GOT3 (cell line): ENCODE data around the gene PFDN1.

Source experiments
- DNase-seq: peaks from one replicate; lab custom pipeline; 2025; ENCODE audit warnings: mixed read lengths; lab: John Stamatoyannopoulos, UW

PFDN1 gene

DNA sequence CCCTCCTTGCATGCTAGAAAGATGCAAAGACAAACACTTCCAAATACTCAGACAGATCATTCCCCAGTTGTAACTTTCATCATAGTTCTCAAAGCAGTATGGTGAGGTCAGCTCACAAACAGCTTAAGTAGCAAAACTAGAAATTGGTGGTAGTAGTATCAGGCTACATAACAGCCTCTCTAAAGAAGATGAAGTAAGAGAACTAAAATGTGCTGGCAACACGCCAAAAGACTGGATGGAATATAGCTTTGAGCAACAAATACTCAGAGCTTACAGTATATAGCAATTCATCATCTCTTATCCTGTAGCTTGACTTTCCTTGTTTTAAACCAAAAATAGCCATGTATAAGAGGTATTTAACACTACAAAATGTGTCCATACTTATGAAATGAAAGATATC is 7.5 kb downstream of the PFDN1 start:
- no peak for DNase-seq

DNA sequence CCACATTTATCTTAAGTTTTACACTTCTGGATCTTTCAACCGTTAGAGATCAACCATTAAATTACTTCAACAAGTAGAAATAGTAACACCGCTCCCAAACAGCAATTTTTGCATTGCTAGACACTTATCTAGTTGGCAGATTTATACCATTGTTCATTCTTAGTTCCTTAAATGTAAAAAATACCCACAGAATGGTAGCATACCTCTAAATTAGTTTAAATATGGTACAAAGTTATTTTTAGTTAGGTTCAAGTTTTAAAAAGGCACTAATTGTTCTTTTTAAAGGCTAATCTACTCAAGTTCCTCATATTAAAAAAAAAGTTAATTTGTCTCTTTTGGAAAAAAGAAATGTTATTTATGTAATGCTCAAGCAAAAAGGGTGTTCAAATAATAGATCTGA is 8.1 kb downstream of the PFDN1 start:
- no peak for DNase-seq

DNA sequence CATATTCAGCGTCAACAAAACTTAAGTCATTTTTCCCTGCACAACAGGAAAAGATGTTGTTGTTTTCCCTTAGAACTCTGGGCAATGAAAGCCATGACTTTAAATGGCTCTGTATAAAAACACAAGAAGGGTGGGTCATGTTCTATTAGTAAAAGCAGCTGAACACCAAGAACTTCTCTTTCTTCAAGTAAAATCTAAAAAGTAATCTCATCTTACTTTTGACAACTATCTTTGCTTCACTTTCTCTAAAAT is 9.1 kb downstream of the PFDN1 start:
- DNase-seq, result no peak

GRCh38 chr5:140293091-140293848 is 9.6 kb downstream of the PFDN1 start:
- no peak for DNase-seq

- no peak for DNase-seq
These were observed 10.5 kb downstream of the PFDN1 start for GRCh38 chr5:140292212-140293036.

DNA sequence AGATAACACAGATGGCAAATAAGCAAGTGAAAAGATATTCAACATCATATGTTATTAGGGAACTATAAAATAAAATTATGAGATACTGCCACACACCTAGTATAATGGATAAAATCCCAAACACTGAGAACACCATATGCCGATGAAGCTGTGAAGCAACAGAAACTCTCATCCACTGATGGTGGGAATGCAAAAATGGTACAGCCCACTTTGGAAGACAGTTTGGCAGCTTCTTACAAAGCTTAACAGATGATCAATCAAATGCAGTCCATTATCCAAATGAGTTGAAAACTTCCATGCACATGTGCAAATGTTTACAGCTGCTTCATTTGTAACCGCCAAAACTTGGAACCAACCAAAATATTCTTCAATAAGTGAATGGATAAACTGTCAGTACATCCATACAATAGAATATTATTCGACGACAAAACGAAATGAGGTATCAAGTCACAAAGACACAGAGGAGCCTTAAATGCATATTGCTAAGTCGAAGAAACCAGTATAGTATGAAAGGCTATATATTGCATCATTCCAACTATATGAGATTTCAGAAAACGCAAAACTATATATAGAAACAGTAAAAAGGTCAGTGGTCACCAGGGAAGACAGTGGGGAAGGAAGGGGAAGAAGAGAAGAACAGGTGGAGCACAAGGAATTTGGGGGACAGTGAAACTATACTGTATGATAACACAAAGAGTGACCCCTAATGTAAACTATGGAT is 14.9 kb downstream of the PFDN1 start:
- DNase-seq, result no peak

- DNase-seq, result no peak
These were observed 16.5 kb downstream of the PFDN1 start for GRCh38 chr5:140286424-140286823.

GRCh38 chr5:140284013-140284412 is 18.9 kb downstream of the PFDN1 start:
- DNase-seq, result no peak

DNA sequence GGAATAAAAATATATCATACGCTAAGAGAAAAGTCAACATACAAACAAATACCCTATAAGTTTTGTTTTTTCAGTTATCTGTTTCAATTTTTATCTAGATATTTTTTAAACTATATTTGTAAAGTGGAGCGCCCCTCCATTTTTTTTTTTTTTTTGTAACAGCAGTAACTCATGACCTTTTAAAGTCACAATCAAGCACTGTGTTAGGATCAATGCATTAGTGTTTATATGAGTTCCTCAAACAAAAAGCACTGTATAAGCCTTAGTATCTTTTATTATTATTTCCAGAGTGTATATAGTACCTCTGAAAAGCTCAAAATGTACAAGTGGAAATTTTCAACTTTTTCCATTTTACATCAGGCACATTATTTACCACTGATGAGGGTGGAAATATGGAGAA is 20.6 kb downstream of the PFDN1 start:
- no peak for DNase-seq

- no peak for DNase-seq
These were observed 27.1 kb downstream of the PFDN1 start for GRCh38 chr5:140275837-140276236.

GRCh38 chr5:140273401-140273877 is 29.5 kb downstream of the PFDN1 start:
- DNase-seq, result no peak

GRCh38 chr5:140270008-140270407 is 32.9 kb downstream of the PFDN1 start:
- no peak for DNase-seq

- no peak for DNase-seq
These were observed 35.3 kb downstream of the PFDN1 start for GRCh38 chr5:140267559-140268018.

- DNase-seq, result no peak
These were observed 35.7 kb downstream of the PFDN1 start for GRCh38 chr5:140267201-140267540.

DNA sequence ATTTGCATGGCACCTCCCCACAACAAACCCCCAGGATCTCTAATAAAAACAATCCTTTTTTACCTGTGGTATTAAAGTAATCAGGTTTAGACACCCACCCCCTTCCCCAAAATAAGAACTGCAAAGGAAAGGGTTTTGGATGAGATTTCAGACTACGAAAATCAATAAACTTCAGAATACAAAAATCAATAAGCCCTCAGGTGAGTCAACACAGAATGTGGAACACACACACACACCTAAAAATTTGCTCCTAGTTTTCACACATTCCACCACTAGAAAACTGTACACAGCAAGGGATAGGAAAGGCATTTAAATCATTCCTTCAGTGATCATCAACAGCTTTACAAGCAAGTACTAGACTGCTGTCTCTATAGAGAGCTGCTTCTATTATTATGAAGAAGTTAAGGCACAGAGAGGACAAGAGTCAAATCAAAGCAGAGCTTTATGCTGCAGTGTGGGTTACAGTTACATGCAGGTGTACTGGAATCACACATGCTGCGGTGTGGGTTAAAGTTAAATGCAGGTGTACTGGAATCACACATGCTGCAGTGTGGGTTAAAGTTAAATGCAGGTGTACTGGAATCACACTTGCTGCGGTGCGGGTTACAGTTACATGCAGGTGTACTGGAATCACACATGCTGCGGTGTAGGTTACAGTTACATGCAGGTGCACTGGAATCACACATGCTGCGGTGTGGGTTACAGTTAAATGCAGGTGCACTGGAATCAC is 36.3 kb downstream of the PFDN1 start:
- DNase-seq, result no peak

DNA sequence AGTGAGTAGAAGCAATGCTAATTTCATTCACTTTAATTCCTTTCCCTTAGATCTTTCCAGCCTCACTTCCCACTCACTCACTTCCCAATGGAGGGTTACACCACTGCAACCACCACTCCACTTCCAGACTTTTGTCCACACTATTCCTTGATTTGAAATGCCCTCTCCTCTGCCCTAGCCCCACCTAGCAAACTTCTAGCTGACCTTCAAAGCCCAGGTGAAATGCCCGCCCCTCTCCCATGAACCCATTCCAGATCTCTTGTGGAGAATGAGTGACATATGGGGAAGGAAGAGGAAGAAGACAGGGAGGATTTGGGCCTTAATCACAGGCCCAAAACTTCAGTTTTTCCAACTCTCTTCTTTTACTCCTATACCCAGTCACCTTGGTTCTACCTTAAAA is 37.1 kb downstream of the PFDN1 start:
- DNase-seq, result no peak

GRCh38 chr5:140262839-140263238 is 40.1 kb downstream of the PFDN1 start:
- no peak for DNase-seq

DNA sequence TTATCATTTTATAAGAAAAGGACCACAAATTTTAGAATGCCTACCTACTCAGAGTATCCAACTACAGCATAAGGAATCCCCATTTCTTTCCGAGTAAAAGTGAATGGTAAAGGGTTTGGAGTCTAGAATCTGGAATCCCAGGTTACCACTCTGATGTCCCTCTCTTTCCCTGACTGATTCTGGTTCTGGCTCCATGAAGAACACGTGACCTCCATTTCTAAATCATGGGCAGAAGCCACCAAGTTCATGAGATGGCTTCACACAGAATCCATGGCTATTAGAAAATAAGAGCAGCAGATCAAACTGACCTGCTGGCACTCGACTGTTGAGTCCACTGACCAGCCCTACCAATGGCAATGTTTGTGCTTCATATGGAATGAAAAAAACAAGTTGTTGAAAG is 40.7 kb downstream of the PFDN1 start:
- DNase-seq, result no peak

- peak; percentile 22 for DNase-seq
These were observed 41.3 kb downstream of the PFDN1 start for GRCh38 chr5:140261403-140262171.

DNA sequence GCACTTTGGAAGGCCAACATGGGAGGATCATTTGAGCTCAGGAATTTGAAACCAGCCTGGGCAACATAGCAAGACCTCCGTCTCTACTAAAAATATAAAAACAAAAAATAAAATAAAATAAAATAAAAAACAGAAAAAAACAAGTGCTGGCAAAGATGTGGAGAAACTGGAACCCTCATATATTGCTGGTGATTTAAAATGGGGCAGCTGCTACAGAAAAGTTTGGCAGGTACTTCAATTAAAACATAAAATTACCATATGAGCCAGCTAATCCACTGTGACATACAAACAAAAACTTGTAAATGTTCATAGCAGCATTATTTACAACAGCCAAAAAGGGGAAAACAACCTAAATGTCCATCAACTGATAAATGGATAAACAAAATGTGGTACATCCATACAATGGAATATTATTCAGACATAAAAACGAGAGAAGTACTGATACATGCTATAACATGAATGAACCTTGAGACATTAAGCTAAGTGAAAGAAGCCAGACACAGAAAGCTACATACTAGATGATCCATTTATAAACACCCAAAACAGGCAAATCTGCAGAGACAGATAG is 42.7 kb downstream of the PFDN1 start:
- DNase-seq, result no peak

GRCh38 chr5:140259500-140259899 is 43.4 kb downstream of the PFDN1 start:
- no peak for DNase-seq
